Liver (tissue), 9 donors: ENCODE measurements around the gene ATP5PD. TPM values are rescaled to one million over a fixed set of nuclear protein-coding genes. Genes with fewer than 3 reads are reported as not detected.

Source experiments
- DNase-seq: peaks from one replicate; pipeline ENCODE4 v3.0.0-alpha.2; 2017; ENCODE audit warnings: low spot score
- H3K27ac ChIP-seq, 2 donors: one replicate each; pipeline ENCODE4 v1.7.0; 2013; ENCODE audit warnings: inconsistent platforms in 2 of 2, low read length in 2 of 2, control low read depth in 1 of 2, low read depth in 1 of 2, mild to moderate bottlenecking in 1 of 2
- H3K27me3 ChIP-seq, 4 donors: one replicate each; pipeline versions ENCODE4 v1.6.1 to v1.7.0; 2013; ENCODE audit warnings: low read length in 3 of 4, inconsistent platforms in 1 of 4, mild to moderate bottlenecking in 1 of 4, moderate library complexity in 1 of 4; ENCODE audit not compliant: control insufficient read depth in 4 of 4, insufficient read depth in 4 of 4
- H3K36me3 ChIP-seq, 4 donors: one replicate each; pipeline versions ENCODE4 v1.6.1 to v1.7.0; 2013; ENCODE audit warnings: low read length in 3 of 4, mild to moderate bottlenecking in 3 of 4, low read depth in 1 of 4, moderate library complexity in 1 of 4; ENCODE audit not compliant: control insufficient read depth in 4 of 4, insufficient read depth in 3 of 4
- H3K4me1 ChIP-seq, 4 donors: one replicate each; pipeline versions ENCODE4 v1.6.1 to v1.7.0; 2013; ENCODE audit warnings: low read length in 3 of 4, mild to moderate bottlenecking in 3 of 4, moderate library complexity in 1 of 4; ENCODE audit not compliant: control insufficient read depth in 4 of 4, insufficient read depth in 4 of 4
- H3K4me3 ChIP-seq, 3 donors: one replicate each; pipeline versions ENCODE4 v1.6.1 to v1.7.0; 2013; ENCODE audit warnings: low read length in 3 of 3, control low read depth in 1 of 3, low read depth in 1 of 3, mild to moderate bottlenecking in 1 of 3
- H3K9ac ChIP-seq, 2 donors: one replicate each; pipeline ENCODE4 v1.7.0; 2013; ENCODE audit warnings: low read length in 2 of 2, mild to moderate bottlenecking in 2 of 2, moderate library complexity in 2 of 2, control low read depth in 1 of 2, low read depth in 1 of 2
- H3K9me3 ChIP-seq, 4 donors: one replicate each; pipeline versions ENCODE4 v1.6.1 to v1.7.0; 2013; ENCODE audit warnings: low read length in 3 of 4; ENCODE audit not compliant: control insufficient read depth in 4 of 4
- ATF3 ChIP-seq: IDR thresholded peaks from 2 replicates; pipeline ENCODE4 v1.6.1; 2016; ENCODE audit warnings: antibody characterized with exemption
- CTCF ChIP-seq: fragments of 150-350 bp; IDR thresholded peaks from 2 replicates; pipeline ENCODE4 v1.5.1; 2017; ENCODE audit warnings: improper control_type of control experiment, low read depth, low read length; ENCODE audit not compliant: missing input control
- FOXA1 ChIP-seq: IDR thresholded peaks from 2 replicates; pipeline ENCODE4 v1.6.1; 2016; ENCODE audit warnings: antibody characterized with exemption
- HNF4G ChIP-seq: IDR thresholded peaks from 2 replicates; pipeline ENCODE4 v1.6.1; 2016; ENCODE audit warnings: antibody characterized with exemption
- JUND ChIP-seq, 2 donors: IDR thresholded peaks; 2 replicates each; pipeline ENCODE4 v1.6.1; 2016; ENCODE audit warnings: antibody characterized with exemption in 2 of 2
- MAX ChIP-seq: IDR thresholded peaks from 2 replicates; pipeline ENCODE4 v1.6.1; 2016; ENCODE audit warnings: antibody characterized with exemption
- REST ChIP-seq: IDR thresholded peaks from 2 replicates; pipeline ENCODE4 v1.6.1; 2016; ENCODE audit warnings: antibody characterized with exemption, mild to moderate bottlenecking
- RXRA ChIP-seq, 2 donors: IDR thresholded peaks; 2 replicates each; pipeline ENCODE4 v1.6.1; 2017 to 2018; ENCODE audit warnings: antibody characterized with exemption in 2 of 2, mild to moderate bottlenecking in 1 of 2
- SP1 ChIP-seq: IDR thresholded peaks from 2 replicates; pipeline ENCODE4 v1.6.1; 2018; ENCODE audit warnings: antibody characterized with exemption, mild to moderate bottlenecking
- TAF1 ChIP-seq: conservative IDR thresholded peaks from 2 replicates; pipeline ENCODE4 v1.6.1; 2016; ENCODE audit warnings: antibody characterized with exemption, mild to moderate bottlenecking
- YY1 ChIP-seq: IDR thresholded peaks from 2 replicates; pipeline ENCODE4 v1.6.1; 2016; ENCODE audit warnings: antibody characterized with exemption, mild to moderate bottlenecking
- ZBTB33 ChIP-seq: IDR thresholded peaks from 2 replicates; pipeline ENCODE4 v1.6.1; 2016; ENCODE audit warnings: antibody characterized with exemption
- WGBS: extraction: QIAGEN DNeasy Blood & Tissue Kit; methylation state at CpG from one replicate; pipeline ENCODE4 v1.1.7; 2013; 5-methylcytosine and 5-hydroxymethylcytosine counted together
- polyA plus RNA-seq, 2 donors: library from polyadenylated mRNA; stranded (reverse) in 1 of 2; unstranded in 1 of 2; fragments of 200-250 nt in 1 of 2; fragments of >200 nt in 1 of 2; fragmentation: Nextera tagmentation in 1 of 2; extraction: Ambion mirVana in 1 of 2; gene quantifications; one replicate each; pipeline versions ENCODE4 v1.2.1 to v1.2.3, GENCODE V29; 2013 to 2015
- total RNA-seq, 2 donors: library from RNA; depleted of rRNA; stranded (reverse); fragments of >200 nt; gene quantifications; one replicate each; pipeline ENCODE4 v1.2.3, GENCODE V29; 2014
- donor health status: healthy.
- donor health status: healthy.
- donor health status: healthy.
- donor health status: healthy.
- donor health status: healthy.

The ATP5PD gene
- total and polyA plus RNA-seq, 4 donors, result 102 to 378 (median 184) TPM

- H3K4me3 ChIP-seq, result no peak overlapping the region
- H3K9ac ChIP-seq, result no peak overlapping the region
- no peaks in the 10 kb centered on the region for H3K27me3 ChIP-seq
- H3K9me3 ChIP-seq, result no peaks in the 10 kb centered on the region
- H3K36me3 ChIP-seq, result peaks cover 9 to 32% (median 22%) of the 10 kb centered on the region in 4 donors
- H3K27ac ChIP-seq, result no peak overlapping the region
- H3K4me1 ChIP-seq, result peaks cover 5 to 24% (median 15%) of the 10 kb centered on the region in 4 donors
- peak; percentile 59 for DNase-seq
- WGBS, result 77% methylated on average over 27 of the region's 27 CpGs
- TF ChIP-seq FOXA1, result no peak
- peak; percentile 18 for TF ChIP-seq SP1
Observed at GRCh38 chr17:75036643-75037268, 10.0 kb downstream of the ATP5PD start.

GRCh38 chr17:75034236-75034908 lies 12.4 kb downstream of the ATP5PD start:
- H3K9ac ChIP-seq, result peak overlapping the region; percentile 35 to 40
- 3% methylated on average over 43 of the region's 43 CpGs for WGBS
- H3K27me3 ChIP-seq, result no peaks in the 10 kb centered on the region
- H3K27ac ChIP-seq, result peak overlapping the region; percentile 52 to 80
- H3K9me3 ChIP-seq, result no peaks in the 10 kb centered on the region
- H3K4me3 ChIP-seq, result peak overlapping the region; percentile 53 to 66 (median 63)
- peaks cover 5 to 24% (median 15%) of the 10 kb centered on the region in 4 donors for H3K4me1 ChIP-seq
- peak; percentile 90 for TF ChIP-seq ATF3
- TF ChIP-seq MAX, result peak; percentile 75
- no peak for TF ChIP-seq ZBTB33
- TF ChIP-seq RXRA (IDR thresholded peaks at IDR 0.05), result peak in 1 of 2 donors; percentile 1
- DNase-seq, result peak; percentile 96
- H3K36me3 ChIP-seq, result peaks cover 4 to 11% (median 10%) of the 10 kb centered on the region in 4 donors

GRCh38 chr17:75033346-75034235 lies 13.2 kb downstream of the ATP5PD start:
- Histone ChIP-seq H3K4me1 (peaks cover 5 to 24% (median 15%) of the 10 kb centered on the region in 4 donors), H3K4me3 (peak overlapping the region; percentile 0 to 50 (median 25)), H3K27me3 (no peaks in the 10 kb centered on the region), H3K36me3 (peaks cover 0 to 4% (median 3%) of the 10 kb centered on the region in 4 donors), H3K9me3 (no peaks in the 10 kb centered on the region), H3K9ac (no peak overlapping the region), H3K27ac (peak overlapping the region in 1 of 2 donors; percentile 19)
- WGBS, result 3% methylated on average over 36 of the region's 36 CpGs
- DNase-seq, result peak; percentile 95
- no peak for TF ChIP-seq HNF4G
- TF ChIP-seq ZBTB33, result no peak
- TF ChIP-seq SP1, result no peak
- no peak for TF ChIP-seq REST
- no peak for TF ChIP-seq TAF1
- no peak for TF ChIP-seq FOXA1
- peak in 1 of 2 donors; percentile 44 for TF ChIP-seq RXRA (IDR thresholded peaks at IDR 0.05)
- peak; percentile 99 for TF ChIP-seq ATF3
- no peak for TF ChIP-seq CTCF
- TF ChIP-seq YY1, result peak; percentile 27
- TF ChIP-seq JUND (IDR thresholded peaks at IDR 0.05), result peak in 1 of 2 donors; percentile 4
